Measurements from ENCODE around the gene USP2. TPM values are rescaled to one million over a fixed set of nuclear protein-coding genes. Genes with fewer than 3 reads are reported as not detected.

USP2 gene
- total and polyA plus RNA-seq, 2 of the 4 experiments (the other 2 are of a cell fraction), result 0.18 to 0.79 TPM

Small RNA genes lying within 50 kb of the gene (microRNA-seq; reads per million reads assigned to microRNA genes)
- gene AP003396.4 (ENCODE audit: insufficient read depth, insufficient read length) (not detected), gene MIR6756 (ENCODE audit: unreplicated experiment) (not detected), gene RF01225 (ENCODE audit: insufficient read depth, insufficient read length) (not detected)

Small RNA genes lying within 50 kb of the gene (small RNA-seq; reads per million reads assigned to genes)
- gene AP003396.4, result 0 reads per million in 5 experiments
- gene RF01225, result 0 reads per million in 5 experiments

Other genes starting within 250 kb of the USP2 start
- gene ABCG4, start 232.6 kb downstream of the USP2 start, total RNA-seq (2012; rRNA removed), result under 0.01 TPM in 2 replicates
- 0.20 and 0.26 TPM in 2 replicates for gene ABCG4, start 232.6 kb downstream of the USP2 start, polyA plus RNA-seq (2012; rRNA removed)
- gene NLRX1, start 213.0 kb downstream of the USP2 start, total RNA-seq (2012; rRNA removed), result 3.0 and 3.3 TPM in 2 replicates
- 4.9 and 5.5 TPM in 2 replicates for gene NLRX1, start 213.0 kb downstream of the USP2 start, polyA plus RNA-seq (2012; rRNA removed)
- not detected in 2 replicates for gene NHERF4, start 196.2 kb downstream of the USP2 start, total RNA-seq (2012; rRNA removed)
- gene NHERF4, start 196.2 kb downstream of the USP2 start, polyA plus RNA-seq (2012; rRNA removed), result not detected in 2 replicates
- gene CBL, start 175.4 kb downstream of the USP2 start, total RNA-seq (2012; rRNA removed), result 6.1 and 7.2 TPM in 2 replicates
- gene CBL, start 175.4 kb downstream of the USP2 start, polyA plus RNA-seq (2012; rRNA removed), result 11.8 TPM in 2 replicates
- 131 and 165 TPM in 2 replicates for gene MCAM, start 64.6 kb downstream of the USP2 start, total RNA-seq (2012; rRNA removed)
- gene MCAM, start 64.6 kb downstream of the USP2 start, polyA plus RNA-seq (2012; rRNA removed), result 79.4 and 95.1 TPM in 2 replicates
- 3.4 and 3.6 TPM in 2 replicates for gene RNF26, start 47.2 kb downstream of the USP2 start, total RNA-seq (2012; rRNA removed)
- 36.7 and 38.1 TPM in 2 replicates for gene RNF26, start 47.2 kb downstream of the USP2 start, polyA plus RNA-seq (2012; rRNA removed)
- 1.9 and 2.0 TPM in 2 replicates for gene C1QTNF5, start 40.8 kb downstream of the USP2 start, total RNA-seq (2012; rRNA removed)
- 5.4 and 5.8 TPM in 2 replicates for gene C1QTNF5, start 40.8 kb downstream of the USP2 start, polyA plus RNA-seq (2012; rRNA removed)
- not detected in 2 replicates for gene MFRP, start 35.0 kb downstream of the USP2 start, total RNA-seq (2012; rRNA removed)
- not detected in 2 replicates for gene MFRP, start 35.0 kb downstream of the USP2 start, polyA plus RNA-seq (2012; rRNA removed)
- 703 and 816 TPM in 2 replicates for gene THY1, start 41.5 kb upstream of the USP2 start, total RNA-seq (2012; rRNA removed)
- 1,657 and 2,603 TPM in 2 replicates for gene THY1, start 41.5 kb upstream of the USP2 start, polyA plus RNA-seq (2012; rRNA removed)

All from IMR-90 (cell line).